Loucy (cell line): ENCODE measurements around the gene ANO9.

ENCODE experiments used
- H2AFZ ChIP-seq: fragments of 200-600 bp; sonication (generic); 2 replicates; pipeline ENCODE4 v1.6.0; 2016; ENCODE audit warnings: antibody characterized with exemption, mild to moderate bottlenecking, low read length, moderate library complexity
- H3F3A ChIP-seq: fragments of 200-600 bp; 2 replicates; pipeline ENCODE4 v1.6.0; 2016; ENCODE audit warnings: antibody characterized with exemption, low read depth, mild to moderate bottlenecking
- H3K27me3 ChIP-seq: fragments of 200-600 bp; sonication (generic); 2 replicates; pipeline ENCODE4 v1.6.1; 2014; ENCODE audit warnings: low read length, mild to moderate bottlenecking; ENCODE audit not compliant: insufficient read depth, poor library complexity, severe bottlenecking
- H3K36me3 ChIP-seq: fragments of 200-600 bp; sonication (generic); 2 replicates; pipeline ENCODE4 v1.6.1; 2016; ENCODE audit warnings: low read length; ENCODE audit not compliant: insufficient read depth
- H3K4me1 ChIP-seq: fragments of 200-600 bp; sonication (generic); 2 replicates; pipeline ENCODE4 v1.5.1; 2014; ENCODE audit warnings: low read length, mild to moderate bottlenecking; ENCODE audit not compliant: insufficient read depth, poor library complexity, severe bottlenecking
- H3K4me2 ChIP-seq: fragments of 200-600 bp; sonication (generic); 2 replicates; pipeline ENCODE4 v1.6.0; 2014; ENCODE audit warnings: antibody characterized with exemption, low read length, low read depth, mild to moderate bottlenecking; ENCODE audit not compliant: poor library complexity, severe bottlenecking
- H3K4me3 ChIP-seq: fragments of 200-600 bp; sonication (generic); 2 replicates; pipeline ENCODE4 v1.5.1; 2014; ENCODE audit warnings: low read length, mild to moderate bottlenecking, mixed read lengths; ENCODE audit not compliant: poor library complexity, severe bottlenecking
- H3K79me2 ChIP-seq: fragments of 200-600 bp; sonication (generic); 2 replicates; pipeline ENCODE4 v1.6.1; 2014; ENCODE audit warnings: low read length; ENCODE audit not compliant: insufficient read depth
- H3K9ac ChIP-seq: fragments of 200-600 bp; sonication (generic); 2 replicates; pipeline ENCODE4 v1.6.0; 2014; ENCODE audit warnings: mild to moderate bottlenecking, low read depth, low read length, moderate library complexity; ENCODE audit not compliant: poor library complexity, severe bottlenecking
- H3K9me2 ChIP-seq: fragments of 200-600 bp; sonication (generic); replicated peaks from 2 replicates; pipeline ENCODE4 v1.6.1; 2016; ENCODE audit warnings: low read depth, low read length, mixed read lengths
- H3K9me3 ChIP-seq: fragments of 200-600 bp; sonication (generic); 2 replicates; pipeline ENCODE4 v1.6.1; 2014; ENCODE audit warnings: mild to moderate bottlenecking, antibody characterized with exemption, low read length, low read depth; ENCODE audit not compliant: insufficient read depth
- H4K20me1 ChIP-seq: fragments of 200-600 bp; sonication (generic); 2 replicates; pipeline ENCODE4 v1.6.0; 2014; ENCODE audit warnings: antibody characterized with exemption, low read length, mild to moderate bottlenecking; ENCODE audit not compliant: insufficient read depth, poor library complexity, severe bottlenecking
- EZH2phosphoT487 ChIP-seq: fragments of 200-600 bp; IDR thresholded peaks from 2 replicates; pipeline ENCODE4 v1.6.1; 2018; ENCODE audit warnings: antibody characterized with exemption, mild to moderate bottlenecking, moderate library complexity, borderline replicate concordance
- TF ChIP-seq, protein P1 (sequence below): fragments of 200-600 bp; sonication (generic); conservative IDR thresholded peaks from 2 replicates; pipeline ENCODE4 v1.5.1; 2014; ENCODE audit warnings: mild to moderate bottlenecking, antibody characterized with exemption, low read length

Gene ANO9

DNA sequence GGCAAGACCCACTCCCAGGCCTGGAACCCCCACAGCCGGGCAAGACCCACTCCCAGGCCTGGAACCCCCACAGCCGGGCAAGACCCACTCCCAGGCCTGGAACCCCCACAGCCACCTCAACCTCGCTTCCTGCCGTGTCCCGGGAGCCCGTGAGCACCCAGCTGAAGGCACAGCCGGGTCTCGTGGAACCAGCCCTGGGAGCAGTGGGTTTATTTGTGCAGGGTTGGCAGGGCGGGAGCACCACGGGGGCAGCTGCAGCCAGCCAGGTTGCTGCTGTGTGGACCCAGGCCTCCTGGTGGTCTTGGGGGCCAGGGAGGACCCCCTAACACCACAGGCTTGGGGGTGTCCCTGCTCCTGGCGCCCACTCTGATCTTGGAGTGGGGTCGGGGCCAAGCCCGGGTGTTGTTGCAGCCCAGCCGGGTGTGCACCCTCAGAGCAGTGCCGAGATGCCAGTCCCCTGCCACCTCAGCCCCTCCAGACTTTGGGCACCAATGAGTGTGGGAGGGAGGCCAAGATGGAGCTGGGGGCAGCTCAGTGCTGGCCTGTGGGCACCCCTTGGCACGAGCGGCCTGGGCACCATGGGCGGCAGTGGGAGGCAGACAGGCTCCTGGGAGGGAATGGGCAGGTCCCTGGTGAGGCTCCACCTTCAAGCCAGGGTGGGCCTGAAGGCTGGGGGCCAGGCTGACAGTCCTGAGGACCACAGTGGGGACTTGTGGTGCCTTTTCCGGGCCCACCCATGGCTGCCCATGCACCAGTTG is 56.0 kb downstream of the ANO9 start:
- TF ChIP-seq, protein P1, sequence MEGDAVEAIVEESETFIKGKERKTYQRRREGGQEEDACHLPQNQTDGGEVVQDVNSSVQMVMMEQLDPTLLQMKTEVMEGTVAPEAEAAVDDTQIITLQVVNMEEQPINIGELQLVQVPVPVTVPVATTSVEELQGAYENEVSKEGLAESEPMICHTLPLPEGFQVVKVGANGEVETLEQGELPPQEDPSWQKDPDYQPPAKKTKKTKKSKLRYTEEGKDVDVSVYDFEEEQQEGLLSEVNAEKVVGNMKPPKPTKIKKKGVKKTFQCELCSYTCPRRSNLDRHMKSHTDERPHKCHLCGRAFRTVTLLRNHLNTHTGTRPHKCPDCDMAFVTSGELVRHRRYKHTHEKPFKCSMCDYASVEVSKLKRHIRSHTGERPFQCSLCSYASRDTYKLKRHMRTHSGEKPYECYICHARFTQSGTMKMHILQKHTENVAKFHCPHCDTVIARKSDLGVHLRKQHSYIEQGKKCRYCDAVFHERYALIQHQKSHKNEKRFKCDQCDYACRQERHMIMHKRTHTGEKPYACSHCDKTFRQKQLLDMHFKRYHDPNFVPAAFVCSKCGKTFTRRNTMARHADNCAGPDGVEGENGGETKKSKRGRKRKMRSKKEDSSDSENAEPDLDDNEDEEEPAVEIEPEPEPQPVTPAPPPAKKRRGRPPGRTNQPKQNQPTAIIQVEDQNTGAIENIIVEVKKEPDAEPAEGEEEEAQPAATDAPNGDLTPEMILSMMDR, result no peak
- TF ChIP-seq EZH2phosphoT487, result no peak
- Histone ChIP-seq H3F3A (no peaks in the 10 kb centered on the region), H3K27me3 (no peaks in the 10 kb centered on the region), H2AFZ (no peak overlapping the region), H3K9me3 (peaks cover 16% of the 10 kb centered on the region; the same call in 1 of the 2 replicates), H3K4me1 (peaks cover 23% of the 10 kb centered on the region), H3K4me2 (no peak overlapping the region), H3K79me2 (no peaks in the 10 kb centered on the region), H3K9ac (no peak overlapping the region), H3K9me2 (no peaks in the 10 kb centered on the region), H4K20me1 (no peaks in the 10 kb centered on the region), H3K36me3 (no peaks in the 10 kb centered on the region), H3K4me3 (no peak overlapping the region)

DNA sequence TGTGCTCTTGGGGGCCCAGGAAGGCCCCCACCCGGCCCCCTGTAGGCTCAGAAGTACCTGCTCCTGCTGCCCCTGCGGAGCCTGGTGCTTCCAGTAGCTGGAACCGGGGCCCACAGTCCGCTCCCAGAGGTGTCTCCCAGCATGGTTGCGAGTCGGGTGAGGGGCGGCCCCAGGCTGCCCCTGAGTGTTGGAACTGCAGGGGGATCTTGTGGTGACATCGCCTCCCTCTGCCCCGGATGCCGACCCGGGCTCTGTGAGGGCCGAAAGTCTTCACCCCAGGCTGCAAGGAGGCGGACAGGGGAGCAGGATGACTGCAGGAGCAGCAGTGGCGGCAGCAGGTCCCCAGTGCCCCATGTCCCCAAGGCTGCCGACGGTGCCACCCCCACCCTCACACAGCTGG is 57.3 kb downstream of the ANO9 start:
- TF ChIP-seq, protein P1, result no peak
- Histone ChIP-seq H3F3A (no peaks in the 10 kb centered on the region), H3K9ac (no peak overlapping the region), H3K4me2 (no peak overlapping the region), H2AFZ (no peak overlapping the region), H4K20me1 (no peaks in the 10 kb centered on the region), H3K9me2 (no peaks in the 10 kb centered on the region), H3K4me1 (peaks cover 23% of the 10 kb centered on the region), H3K27me3 (no peaks in the 10 kb centered on the region), H3K4me3 (no peak overlapping the region), H3K79me2 (no peaks in the 10 kb centered on the region), H3K36me3 (no peaks in the 10 kb centered on the region), H3K9me3 (peaks cover 16% of the 10 kb centered on the region; the same call in 1 of the 2 replicates)

DNA sequence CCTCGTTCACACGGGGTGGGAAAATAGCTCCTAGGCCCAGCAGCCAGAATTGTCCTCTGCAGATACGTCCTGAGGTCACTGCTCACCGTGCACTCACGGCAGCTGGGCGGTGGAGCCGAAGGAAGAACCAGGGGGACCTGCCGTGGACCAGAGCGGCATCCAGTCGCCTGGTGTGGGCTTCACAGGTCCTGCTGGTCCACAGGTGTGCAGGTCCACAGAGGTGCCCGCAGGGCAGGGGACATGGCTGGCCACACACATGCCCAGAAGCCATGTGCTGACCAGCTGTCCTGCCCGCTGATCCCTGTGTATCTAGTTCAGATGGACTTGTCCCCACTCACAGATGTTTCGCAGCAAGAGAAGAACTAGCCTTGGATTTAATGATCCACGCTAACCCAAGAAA is 58.4 kb downstream of the ANO9 start:
- TF ChIP-seq, protein P1, result no peak
- TF ChIP-seq EZH2phosphoT487, result no peak

More for the DNA sequence above, 58.4 kb downstream of the ANO9 start:
- H2AFZ ChIP-seq, result no peak overlapping the region
- peaks cover 16% of the 10 kb centered on the region; the same call in 1 of the 2 replicates for H3K9me3 ChIP-seq
- no peak overlapping the region for H3K9ac ChIP-seq
- no peak overlapping the region for H3K4me2 ChIP-seq
- H3K36me3 ChIP-seq, result no peaks in the 10 kb centered on the region
- no peaks in the 10 kb centered on the region for H4K20me1 ChIP-seq
- H3K9me2 ChIP-seq, result no peaks in the 10 kb centered on the region
- H3K4me3 ChIP-seq, result no peak overlapping the region
- no peaks in the 10 kb centered on the region for H3F3A ChIP-seq
- peaks cover 23% of the 10 kb centered on the region for H3K4me1 ChIP-seq
- H3K79me2 ChIP-seq, result no peaks in the 10 kb centered on the region
- H3K27me3 ChIP-seq, result no peaks in the 10 kb centered on the region
